Measurements from ENCODE around the gene NAALADL2.

GRCh38 chr3:175485436-175485835, 626.3 kb downstream of the NAALADL2 start:
- no peak for TF ChIP-seq CTCF (conservative IDR thresholded peaks at IDR 0.05 in 1 of 2, IDR thresholded peaks at IDR 0.05 in 1 of 2; ENCODE audit: low read depth in 1 of 2, low read length in 2 of 2)
- no peak for TF ChIP-seq EZH2 (IDR thresholded peaks at IDR 0.05; ENCODE audit: low read length, missing control alignments)
